Measurements from ENCODE around the gene DPEP2NB. TPM values are rescaled to one million over a fixed set of nuclear protein-coding genes. Genes with fewer than 3 reads are reported as not detected.

Gene DPEP2NB
- total and polyA plus RNA-seq, 4 donors: not detected

GRCh38 chr16:68049449-68049848 is 33.7 kb upstream of the DPEP2NB start:
- no peak for TF ChIP-seq JUND (IDR thresholded peaks at IDR 0.05)
- no peak for TF ChIP-seq EGR1 (IDR thresholded peaks at IDR 0.05; ENCODE audit: low read depth in 2 of 2)
- no peak for TF ChIP-seq FOXA1 (IDR thresholded peaks at IDR 0.05)
- TF ChIP-seq CTCF (IDR thresholded peaks at IDR 0.05; ENCODE audit: low read depth, low read length, missing input control): no peak
- TF ChIP-seq MAX (IDR thresholded peaks at IDR 0.05): no peak
- no peak for TF ChIP-seq YY1 (IDR thresholded peaks at IDR 0.05)
- no peak for TF ChIP-seq ATF3 (IDR thresholded peaks at IDR 0.05)
- no peak for TF ChIP-seq GABPA (IDR thresholded peaks at IDR 0.05 in 1 of 2, conservative IDR thresholded peaks at IDR 0.05 in 1 of 2)
- TF ChIP-seq RXRA (IDR thresholded peaks at IDR 0.05): no peak
- no peak for TF ChIP-seq REST (IDR thresholded peaks at IDR 0.05)
- TF ChIP-seq RAD21 (IDR thresholded peaks at IDR 0.05): no peak
- TF ChIP-seq NR2F2 (IDR thresholded peaks at IDR 0.05): no peak
- TF ChIP-seq SP1 (IDR thresholded peaks at IDR 0.05): no peak
- WGBS: 95% methylated on average over 2 of the region's 2 CpGs
- Histone ChIP-seq H3K9ac (ENCODE audit: low read depth in 1 of 2, low read length in 2 of 2) (no peak overlapping the region), H3K4me3 (ENCODE audit: low read depth in 1 of 3, low read length in 3 of 3) (no peak overlapping the region), H3K9me3 (ENCODE audit: control insufficient read depth in 4 of 4, low read length in 3 of 4) (no peaks in the 10 kb centered on the region), H3K4me1 (ENCODE audit: control insufficient read depth in 4 of 4, insufficient read depth in 4 of 4, low read length in 3 of 4) (peaks cover 2 to 12% (median 6%) of the 10 kb centered on the region in 4 donors), H3K27ac (ENCODE audit: low read depth in 1 of 2, low read length in 2 of 2) (no peak overlapping the region), H3K36me3 (ENCODE audit: control insufficient read depth in 4 of 4, insufficient read depth in 3 of 4, low read depth in 1 of 4, low read length in 3 of 4) (peaks cover 1 to 14% (median 9%) of the 10 kb centered on the region in 4 donors), H3K27me3 (ENCODE audit: control insufficient read depth in 4 of 4, insufficient read depth in 4 of 4, low read length in 3 of 4) (no peaks in the 10 kb centered on the region)
- no peak for DNase-seq (ENCODE audit: low spot score)

GRCh38 chr16:68047987-68048386 is 32.3 kb upstream of the DPEP2NB start:
- no peaks in the 10 kb centered on the region for H3K27me3 ChIP-seq (ENCODE audit: control insufficient read depth in 4 of 4, insufficient read depth in 4 of 4, low read length in 3 of 4)
- H3K36me3 ChIP-seq (ENCODE audit: control insufficient read depth in 4 of 4, insufficient read depth in 3 of 4, low read depth in 1 of 4, low read length in 3 of 4): peaks cover 0 to 8% (median 3%) of the 10 kb centered on the region in 4 donors
- no peak for DNase-seq (ENCODE audit: low spot score)
- no peaks in the 10 kb centered on the region for H3K9me3 ChIP-seq (ENCODE audit: control insufficient read depth in 4 of 4, low read length in 3 of 4)
- H3K9ac ChIP-seq (ENCODE audit: low read depth in 1 of 2, low read length in 2 of 2): peak overlapping the region in 1 of 2 donors; percentile 6
- no peak overlapping the region for H3K4me3 ChIP-seq (ENCODE audit: low read depth in 1 of 3, low read length in 3 of 3)
- 46% methylated on average over 2 of the region's 2 CpGs for WGBS
- peak in 1 of 2 donors; percentile 50 for TF ChIP-seq RXRA (IDR thresholded peaks at IDR 0.05)
- TF ChIP-seq ZBTB33 (IDR thresholded peaks at IDR 0.05): no peak
- peaks cover 2 to 12% (median 6%) of the 10 kb centered on the region in 4 donors for H3K4me1 ChIP-seq (ENCODE audit: control insufficient read depth in 4 of 4, insufficient read depth in 4 of 4, low read length in 3 of 4)
- no peak overlapping the region for H3K27ac ChIP-seq (ENCODE audit: low read depth in 1 of 2, low read length in 2 of 2)

Data from liver (tissue), 9 donors.